GM20000 (cell line): ENCODE measurements around the gene RBM15.

Source experiments
- DNase-seq: peaks from one replicate; pipeline ENCODE4 v3.0.0; 2012; ENCODE audit warnings: low spot score
- CTCF ChIP-seq: IDR thresholded peaks from 2 replicates; pipeline ENCODE4 v1.5.1; 2012; ENCODE audit warnings: mild to moderate bottlenecking, control low read depth; ENCODE audit errors: extremely low read depth, missing control alignments

Gene RBM15

GRCh38 chr1:110302836-110303235 is 36.3 kb upstream of the RBM15 start:
- no peak for TF ChIP-seq CTCF
- no peak for DNase-seq

- no peak for TF ChIP-seq CTCF
- DNase-seq = no peak
Measured at GRCh38 chr1:110305900-110306420, 33.2 kb upstream of the RBM15 start.

- DNase-seq = no peak
Measured at GRCh38 chr1:110307239-110307974, 31.8 kb upstream of the RBM15 start.

GRCh38 chr1:110308247-110308646 is 30.9 kb upstream of the RBM15 start:
- no peak for DNase-seq
- no peak for TF ChIP-seq CTCF

More at GRCh38 chr1:110307239-110307974, 31.8 kb upstream of the RBM15 start:
- TF ChIP-seq CTCF = no peak

GRCh38 chr1:110309139-110309538 is 30.0 kb upstream of the RBM15 start:
- no peak for TF ChIP-seq CTCF
- no peak for DNase-seq

GRCh38 chr1:110309767-110310166 is 29.4 kb upstream of the RBM15 start:
- TF ChIP-seq CTCF = no peak
- DNase-seq = no peak

GRCh38 chr1:110310300-110310699 is 28.9 kb upstream of the RBM15 start:
- TF ChIP-seq CTCF = no peak
- no peak for DNase-seq
